PC-3 (cell line): ENCODE data around the gene BATF. TPM values are rescaled to one million over a fixed set of nuclear protein-coding genes. Genes with fewer than 3 reads are reported as not detected.
A peak's percentile ranks its signal among the peaks of the same experiment; 100 is the strongest.

Source experiments
- ATAC-seq: fragments of 200-7000 bp; cut with Tn5 transposase; 2 replicates; pipeline ENCODE4 v1.9.1; 2020; ENCODE audit warnings: mild to moderate bottlenecking, moderate library complexity
- BruUV-seq: library from RNA; stranded (reverse); fragments of 400-500 nt; replicated peaks from 2 replicates; lab custom pipeline; 2021; lab: Mats Ljungman, UMichigan
- CTCF ChIA-PET: fragments of 300-600 bp; sonication (Branson Sonifier 250); formaldehyde crosslinking; loops from one replicate; lab custom pipeline; 2022; ENCODE audit warnings: antibody characterized with exemption; lab: Charles Lee
- POLR2A ChIA-PET: fragments of 300-600 bp; sonication (Branson Sonifier 250); formaldehyde crosslinking; loops from one replicate; lab custom pipeline; 2022; ENCODE audit warnings: antibody characterized with exemption; ENCODE audit not compliant: unreplicated experiment; lab: Charles Lee
- DNase-seq: peaks from one replicate; pipeline ENCODE4 v3.0.0-alpha.2; 2015
- H2AFZ ChIP-seq: fragments of 300-600 bp; sonication (generic); 2 replicates; pipeline ENCODE4 v1.6.0; 2016; ENCODE audit warnings: antibody characterized with exemption, low read length
- H3F3A ChIP-seq: fragments of 300-600 bp; sonication (generic); one replicate; pipeline ENCODE4 v1.6.0; 2017; ENCODE audit warnings: antibody characterized with exemption, low read length, control low read depth, mild to moderate bottlenecking; ENCODE audit not compliant: unreplicated experiment
- H3K27ac ChIP-seq: fragments of 300-600 bp; sonication (generic); 2 replicates; pipeline ENCODE4 v1.5.1; 2016; ENCODE audit warnings: mild to moderate bottlenecking, low read length
- H3K27me3 ChIP-seq: fragments of 300-600 bp; sonication (generic); 2 replicates; pipeline ENCODE4 v1.6.1; 2016; ENCODE audit warnings: low read length, mixed read lengths
- H3K36me3 ChIP-seq: fragments of 300-600 bp; sonication (generic); 2 replicates; pipeline ENCODE4 v1.6.1; 2016; ENCODE audit warnings: low read depth, mixed run types, low read length, mixed read lengths
- H3K4me1 ChIP-seq: fragments of 300-600 bp; sonication (generic); 2 replicates; pipeline ENCODE4 v1.5.1; 2016; ENCODE audit warnings: low read length; ENCODE audit not compliant: insufficient read depth
- H3K4me2 ChIP-seq: fragments of 300-600 bp; sonication (generic); 2 replicates; pipeline ENCODE4 v1.6.0; 2016; ENCODE audit warnings: low read length
- H3K4me3 ChIP-seq: fragments of 300-600 bp; sonication (generic); 2 replicates; pipeline ENCODE4 v1.5.1; 2016; ENCODE audit warnings: mild to moderate bottlenecking, low read length, mixed read lengths
- H3K79me2 ChIP-seq: fragments of 300-600 bp; sonication (generic); 2 replicates; pipeline ENCODE4 v1.6.1; 2017; ENCODE audit warnings: low read length, mixed read lengths
- H3K9ac ChIP-seq: fragments of 300-600 bp; sonication (generic); 2 replicates; pipeline ENCODE4 v1.6.0; 2016; ENCODE audit warnings: mild to moderate bottlenecking, low read length
- H3K9me2 ChIP-seq: fragments of 300-600 bp; sonication (generic); replicated peaks from 2 replicates; pipeline ENCODE4 v1.6.1; 2016; ENCODE audit warnings: mixed run types, low read length, mixed read lengths
- H3K9me3 ChIP-seq: fragments of 300-600 bp; sonication (generic); 2 replicates; pipeline ENCODE4 v1.6.1; 2016; ENCODE audit warnings: low read length, mixed read lengths
- H4K20me1 ChIP-seq: fragments of 300-600 bp; sonication (generic); 2 replicates; pipeline ENCODE4 v1.6.1; 2016; ENCODE audit warnings: low read length, mixed read lengths
- EZH2 ChIP-seq: fragments of 300-600 bp; sonication (generic); IDR thresholded peaks from one replicate; pipeline ENCODE4 v1.6.1; 2017; ENCODE audit warnings: antibody characterized with exemption, mild to moderate bottlenecking, low read length; ENCODE audit not compliant: unreplicated experiment
- EZH2phosphoT487 ChIP-seq: fragments of 300-600 bp; sonication (generic); IDR thresholded peaks from 2 replicates; pipeline ENCODE4 v1.6.1; 2018; ENCODE audit warnings: mild to moderate bottlenecking, antibody characterized with exemption, low read length, borderline replicate concordance
- intact Hi-C: fragments of 100-400 bp; cut with micrococcal nuclease; formaldehyde crosslinking; loops from 2 replicates; pipeline ENCODE4 v1.9.0; 2023
- total RNA-seq: library from RNA; depleted of rRNA; stranded (reverse); fragments of >200 nt; gene quantifications from 2 replicates; pipeline ENCODE4 v1.2.3, GENCODE V29; 2014
- TF ChIP-seq, protein P1 (sequence below): fragments of 300-600 bp; sonication (generic); conservative IDR thresholded peaks from 2 replicates; pipeline ENCODE4 v1.5.1; 2017; ENCODE audit warnings: antibody characterized with exemption, low read depth, mild to moderate bottlenecking, low read length

BATF gene
- total RNA-seq, 1 experiment from 2014 or later: not detected

- no peak for DNase-seq
- ChIA-PET POLR2A (no interaction called here), CTCF (interaction anchor here (0.5 to 3.0 kb wide), 5 partner anchors 34 to 184 kb away, joined by 3 to 19 read pairs (median 4); no protein-coding TSS in a partner anchor)
- Histone ChIP-seq H3K9ac (no peak overlapping the region), H3K27me3 (no peaks in the 10 kb centered on the region), H2AFZ (peak overlapping the region; percentile 80), H3K4me1 (peaks cover 3% of the 10 kb centered on the region; the same call in 1 of the 2 replicates), H3K4me3 (peak overlapping the region; percentile 67), H3K4me2 (peak overlapping the region; percentile 73), H3F3A (no peaks in the 10 kb centered on the region), H3K9me2 (no peaks in the 10 kb centered on the region), H3K79me2 (no peaks in the 10 kb centered on the region), H3K36me3 (no peaks in the 10 kb centered on the region), H4K20me1 (no peaks in the 10 kb centered on the region), H3K27ac (no peak overlapping the region), H3K9me3 (no peaks in the 10 kb centered on the region)
- intact Hi-C loops: loop anchor here (1.0 to 10.0 kb wide), 3 partner anchors 65 to 357 kb away; partner anchors contain the start of gene JDP2
- TF ChIP-seq EZH2phosphoT487: no peak
- no peak for TF ChIP-seq EZH2
- TF ChIP-seq, protein P1, sequence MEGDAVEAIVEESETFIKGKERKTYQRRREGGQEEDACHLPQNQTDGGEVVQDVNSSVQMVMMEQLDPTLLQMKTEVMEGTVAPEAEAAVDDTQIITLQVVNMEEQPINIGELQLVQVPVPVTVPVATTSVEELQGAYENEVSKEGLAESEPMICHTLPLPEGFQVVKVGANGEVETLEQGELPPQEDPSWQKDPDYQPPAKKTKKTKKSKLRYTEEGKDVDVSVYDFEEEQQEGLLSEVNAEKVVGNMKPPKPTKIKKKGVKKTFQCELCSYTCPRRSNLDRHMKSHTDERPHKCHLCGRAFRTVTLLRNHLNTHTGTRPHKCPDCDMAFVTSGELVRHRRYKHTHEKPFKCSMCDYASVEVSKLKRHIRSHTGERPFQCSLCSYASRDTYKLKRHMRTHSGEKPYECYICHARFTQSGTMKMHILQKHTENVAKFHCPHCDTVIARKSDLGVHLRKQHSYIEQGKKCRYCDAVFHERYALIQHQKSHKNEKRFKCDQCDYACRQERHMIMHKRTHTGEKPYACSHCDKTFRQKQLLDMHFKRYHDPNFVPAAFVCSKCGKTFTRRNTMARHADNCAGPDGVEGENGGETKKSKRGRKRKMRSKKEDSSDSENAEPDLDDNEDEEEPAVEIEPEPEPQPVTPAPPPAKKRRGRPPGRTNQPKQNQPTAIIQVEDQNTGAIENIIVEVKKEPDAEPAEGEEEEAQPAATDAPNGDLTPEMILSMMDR: no peak
- BruUV-seq: no TSS peak
- peak; percentile 28 for ATAC-seq
Measured at GRCh38 chr14:75489480-75489837, 32.8 kb upstream of the BATF start.

- no peak overlapping the region for H2AFZ ChIP-seq
- no peaks in the 10 kb centered on the region for H3F3A ChIP-seq
- DNase-seq: no peak
- no peak overlapping the region for H3K9ac ChIP-seq
- ChIA-PET CTCF (no interaction called here), POLR2A (no interaction called here)
- H3K9me2 ChIP-seq: no peaks in the 10 kb centered on the region
- no peaks in the 10 kb centered on the region for H4K20me1 ChIP-seq
- no peaks in the 10 kb centered on the region for H3K79me2 ChIP-seq
- ATAC-seq: no peak
- TF ChIP-seq EZH2 (no peak), EZH2phosphoT487 (no peak)
- no peak overlapping the region for H3K27ac ChIP-seq
- no peaks in the 10 kb centered on the region for H3K27me3 ChIP-seq
- no peaks in the 10 kb centered on the region for H3K9me3 ChIP-seq
- peaks cover 3% of the 10 kb centered on the region; the same call in 1 of the 2 replicates for H3K4me1 ChIP-seq
- no peak overlapping the region for H3K4me3 ChIP-seq
- no TSS peak for BruUV-seq
- no peak overlapping the region for H3K4me2 ChIP-seq
- intact Hi-C loops: no loop called here
- H3K36me3 ChIP-seq: no peaks in the 10 kb centered on the region
Measured at GRCh38 chr14:75491376-75491978, 30.8 kb upstream of the BATF start.

- no peaks in the 10 kb centered on the region for H3K27me3 ChIP-seq
- H3K79me2 ChIP-seq: no peaks in the 10 kb centered on the region
- H3K4me2 ChIP-seq: no peak overlapping the region
- DNase-seq: no peak
- ChIA-PET POLR2A (no interaction called here), CTCF (no interaction called here)
- H3K4me1 ChIP-seq: peaks cover 3% of the 10 kb centered on the region; the same call in 1 of the 2 replicates
- H3K9me3 ChIP-seq: no peaks in the 10 kb centered on the region
- no peak for ATAC-seq
- no peak overlapping the region for H2AFZ ChIP-seq
- intact Hi-C loops: no loop called here
- TF ChIP-seq, protein P1: no peak
- TF ChIP-seq EZH2phosphoT487 (no peak), EZH2 (no peak)
- no peak overlapping the region for H3K4me3 ChIP-seq
- no peaks in the 10 kb centered on the region for H3K36me3 ChIP-seq
- no peak overlapping the region for H3K9ac ChIP-seq
- BruUV-seq: no TSS peak
- no peak overlapping the region for H3K27ac ChIP-seq
- no peaks in the 10 kb centered on the region for H3K9me2 ChIP-seq
- no peaks in the 10 kb centered on the region for H4K20me1 ChIP-seq
- H3F3A ChIP-seq: no peaks in the 10 kb centered on the region
Measured at GRCh38 chr14:75492832-75493591, 29.3 kb upstream of the BATF start.
